Activated B cell treated with CpG ODN at 0.5 μM for 24 hours (primary cell): ENCODE results near the gene LRRC28. TPM values are rescaled to one million over a fixed set of nuclear protein-coding genes. Genes with fewer than 3 reads are reported as not detected.
A peak's percentile ranks its signal among the peaks of the same experiment; 100 is the strongest.

ENCODE experiments used
- ATAC-seq: fragments of 200-7000 bp; cut with Tn5 transposase; one replicate; pipeline ENCODE4 v1.10.0; 2021; ENCODE audit warnings: low read depth, mild to moderate bottlenecking, moderate library complexity
- CTCF ChIA-PET: fragments of 350-600 bp; sonication (Branson Sonifier 250); formaldehyde crosslinking; loops from one replicate; lab custom pipeline; 2021; ENCODE audit warnings: antibody characterized with exemption; lab: Charles Lee
- POLR2A ChIA-PET: fragments of 350-600 bp; sonication (Branson Sonifier 250); formaldehyde crosslinking; loops from one replicate; lab custom pipeline; 2021; ENCODE audit warnings: antibody characterized with exemption; lab: Charles Lee
- DNase-seq: peaks from one replicate; pipeline ENCODE4 v3.0.0; 2022
- H3K27ac Mint-ChIP-seq: one replicate; pipeline ENCODE4 v1.8.0; 2020; ENCODE audit warnings: mixed read lengths
- H3K27me3 Mint-ChIP-seq: one replicate; pipeline ENCODE4 v1.8.0; 2021; ENCODE audit warnings: mixed read lengths
- H3K36me3 Mint-ChIP-seq: one replicate; pipeline ENCODE4 v1.8.0; 2021; ENCODE audit warnings: low read depth, mixed read lengths
- H3K4me1 Mint-ChIP-seq: one replicate; pipeline ENCODE4 v1.8.0; 2021; ENCODE audit warnings: mixed read lengths
- H3K4me3 Mint-ChIP-seq: one replicate; pipeline ENCODE4 v1.8.0; 2020; ENCODE audit warnings: mild to moderate bottlenecking, mixed read lengths
- H3K9me3 Mint-ChIP-seq: one replicate; pipeline ENCODE4 v1.8.0; 2020; ENCODE audit warnings: mixed read lengths
- CTCF ChIP-seq: fragments of 200-600 bp; IDR thresholded peaks from one replicate; pipeline ENCODE4 v1.8.0; 2022; ENCODE audit warnings: antibody characterized with exemption, mild to moderate bottlenecking
- intact Hi-C: fragments of 100-400 bp; cut with micrococcal nuclease; formaldehyde crosslinking; loops from one replicate; pipeline ENCODE4 v1.15.1; 2024
- total RNA-seq: library from RNA; stranded (reverse); gene quantifications from 2 replicates; pipeline ENCODE4 v1.2.3, GENCODE V29; 2022

The LRRC28 gene
- total RNA-seq, 1 donor from 2014 or later = 21.2 TPM

- Mint-ChIP-seq H3K27me3 (no peaks in the 10 kb centered on the region), H3K4me1 (peaks cover 30% of the 10 kb centered on the region), H3K4me3 (no peak overlapping the region), H3K27ac (no peak overlapping the region), H3K9me3 (no peaks in the 10 kb centered on the region), H3K36me3 (no peaks in the 10 kb centered on the region)
- ATAC-seq = no peak
- POLR2A ChIA-PET = no interaction called here
- TF ChIP-seq CTCF = no peak
- CTCF ChIA-PET = no interaction called here
- intact Hi-C loops = no loop called here
- DNase-seq = no peak
Observed at GRCh38 chr15:99424131-99424571, 172.9 kb downstream of the LRRC28 start.

GRCh38 chr15:99424978-99425656, 173.8 kb downstream of the LRRC28 start:
- H3K4me1 Mint-ChIP-seq = peaks cover 32% of the 10 kb centered on the region
- intact Hi-C loops = no loop called here
- no peak overlapping the region for H3K4me3 Mint-ChIP-seq
- ATAC-seq = peak; percentile 78
- no peak for TF ChIP-seq CTCF
- DNase-seq = peak; percentile 19
- ChIA-PET POLR2A (no interaction called here), CTCF (no interaction called here)
- peak overlapping the region; percentile 74 for H3K27ac Mint-ChIP-seq
- H3K27me3 Mint-ChIP-seq = no peaks in the 10 kb centered on the region
- no peaks in the 10 kb centered on the region for H3K36me3 Mint-ChIP-seq
- no peaks in the 10 kb centered on the region for H3K9me3 Mint-ChIP-seq

GRCh38 chr15:99425657-99426301, 174.5 kb downstream of the LRRC28 start:
- Mint-ChIP-seq H3K27me3 (no peaks in the 10 kb centered on the region), H3K27ac (no peak overlapping the region), H3K9me3 (no peaks in the 10 kb centered on the region), H3K36me3 (no peaks in the 10 kb centered on the region), H3K4me3 (no peak overlapping the region), H3K4me1 (peaks cover 30% of the 10 kb centered on the region)
- intact Hi-C loops = no loop called here
- ChIA-PET CTCF (no interaction called here), POLR2A (no interaction called here)
- TF ChIP-seq CTCF = no peak
- peak; percentile 13 for DNase-seq
- no peak for ATAC-seq

- peaks cover 30% of the 10 kb centered on the region for H3K4me1 Mint-ChIP-seq
- TF ChIP-seq CTCF = no peak
- ChIA-PET POLR2A (no interaction called here), CTCF (no interaction called here)
- ATAC-seq = no peak
- H3K9me3 Mint-ChIP-seq = no peaks in the 10 kb centered on the region
- no peak for DNase-seq
- peak overlapping the region; percentile 31 for H3K27ac Mint-ChIP-seq
- no peak overlapping the region for H3K4me3 Mint-ChIP-seq
- intact Hi-C loops = no loop called here
- no peaks in the 10 kb centered on the region for H3K36me3 Mint-ChIP-seq
- no peaks in the 10 kb centered on the region for H3K27me3 Mint-ChIP-seq
Observed at GRCh38 chr15:99426431-99427105, 175.3 kb downstream of the LRRC28 start.

- Mint-ChIP-seq H3K27me3 (no peaks in the 10 kb centered on the region), H3K4me3 (no peak overlapping the region), H3K36me3 (no peaks in the 10 kb centered on the region), H3K9me3 (no peaks in the 10 kb centered on the region), H3K4me1 (peaks cover 37% of the 10 kb centered on the region), H3K27ac (no peak overlapping the region)
- intact Hi-C loops = no loop called here
- no peak for TF ChIP-seq CTCF
- DNase-seq (no peak), ATAC-seq (no peak)
- ChIA-PET CTCF (no interaction called here), POLR2A (no interaction called here)
Observed at GRCh38 chr15:99427210-99427609, 175.9 kb downstream of the LRRC28 start.
